CD1c-positive myeloid dendritic cell (primary cell): Measurements from ENCODE around the gene ME2.
A peak's percentile ranks its signal among the peaks of the same experiment; 100 is the strongest.
"Not testable (repeated sequence)": the region's sequence is repeated elsewhere in the genome, so short reads cannot be mapped to it uniquely, and the experiment has no call there.

Source experiments
- DNase-seq: peaks from one replicate; pipeline ENCODE4 v3.0.0-alpha.2; 2016; ENCODE audit errors: extremely low spot score

The ME2 gene

DNA sequence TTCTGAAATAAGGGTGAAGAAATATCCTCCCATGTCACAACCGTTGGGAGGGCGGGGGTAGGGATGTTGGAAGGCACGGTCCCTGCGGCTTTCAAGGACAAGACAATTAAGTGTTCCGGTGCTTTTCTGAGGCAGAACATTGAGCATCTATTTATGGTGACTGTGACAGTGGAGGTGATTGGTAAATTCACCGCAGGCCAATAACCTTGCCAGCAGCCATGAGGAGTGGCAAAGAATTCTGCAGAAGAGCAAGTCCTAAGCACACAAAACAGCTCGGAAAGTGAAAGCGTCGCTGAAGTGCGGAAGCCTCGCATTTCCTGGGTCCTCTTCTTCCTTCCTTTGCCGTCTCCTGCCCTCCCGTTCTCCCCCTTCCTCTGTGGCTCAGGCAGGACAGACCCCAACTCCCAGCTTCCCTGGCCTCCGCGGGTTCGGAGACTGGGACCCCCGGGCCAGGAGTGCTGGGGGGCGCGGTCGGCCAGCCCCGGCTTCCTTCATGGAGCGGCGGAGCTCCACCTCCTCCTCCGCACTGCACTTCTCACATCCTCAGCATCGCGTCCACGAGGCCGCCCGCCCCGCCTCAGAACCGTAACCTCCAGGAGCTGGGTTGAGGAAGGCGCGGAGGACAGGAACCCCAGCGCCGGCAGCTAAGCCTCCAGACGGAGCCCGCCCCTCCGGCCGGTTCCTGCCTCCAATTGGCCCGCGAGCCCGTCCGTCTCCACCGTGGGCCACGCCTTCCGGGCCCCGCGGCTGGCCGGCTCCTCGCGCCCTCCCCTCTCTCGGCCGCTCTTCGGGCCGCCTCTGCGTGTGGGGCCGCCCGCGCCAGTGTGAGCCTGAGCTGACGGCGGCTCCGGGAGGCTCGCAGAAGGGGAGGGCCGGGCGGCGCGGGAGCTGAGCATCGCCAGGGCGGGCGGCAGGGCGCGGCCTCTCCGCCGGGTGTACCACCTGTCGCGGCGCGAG is at the start of gene ME2:
ME2 (plus strand) TSS at position 774 of the 957 bp plus-strand sequence. CDS start 16,703 bp downstream, outside the sequence.
- DNase-seq = peak; percentile 98

- DNase-seq = no peak
Measured at GRCh38 chr18:50829644-50830043, 49.3 kb upstream of the ME2 start.

DNA sequence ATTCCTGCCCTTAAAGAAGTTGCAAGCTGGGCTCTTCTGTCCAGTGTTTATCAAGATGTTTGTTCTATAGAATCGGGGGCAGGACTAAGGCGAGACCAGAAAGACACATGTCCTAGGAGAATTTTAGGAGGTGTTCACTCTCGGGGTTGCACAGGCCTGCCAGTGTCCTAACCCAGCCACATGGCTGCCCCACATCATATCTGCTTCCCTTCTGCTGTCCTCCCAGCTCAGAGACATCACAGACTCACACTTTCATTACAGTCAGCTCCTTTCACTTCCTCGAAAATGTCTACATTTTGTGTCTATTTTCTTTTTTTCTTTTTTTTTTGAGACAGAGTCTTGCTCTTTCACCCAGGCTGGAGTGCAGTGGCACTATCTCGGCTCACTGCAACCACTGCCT is 48.4 kb upstream of the ME2 start:
- DNase-seq = peak; percentile 62

GRCh38 chr18:50832754-50833153 is 46.2 kb upstream of the ME2 start:
- no peak for DNase-seq

DNA sequence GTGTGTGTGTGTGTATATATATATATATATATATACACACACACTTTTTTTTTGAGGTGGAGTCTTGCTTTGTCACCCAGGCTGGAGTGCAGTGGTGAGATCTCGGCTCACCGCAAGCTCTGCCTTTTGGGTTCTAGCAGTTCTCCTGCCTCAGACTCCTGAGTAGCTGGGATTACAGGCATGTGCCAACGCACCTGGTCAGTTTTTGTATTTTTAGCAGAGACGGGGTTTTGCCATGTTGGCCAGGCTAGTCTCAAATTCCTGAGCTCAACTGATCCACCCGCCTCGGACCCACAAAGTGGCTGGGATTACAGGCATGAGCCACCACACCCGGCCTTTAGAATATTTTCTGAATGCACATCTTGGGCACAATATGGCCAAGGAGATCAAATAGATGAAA is 45.4 kb upstream of the ME2 start:
- not testable (repeated sequence) for DNase-seq

GRCh38 chr18:50836521-50836957 is 42.4 kb upstream of the ME2 start:
- DNase-seq = peak; percentile 66

- no peak for DNase-seq
Measured at GRCh38 chr18:50839341-50839740, 39.6 kb upstream of the ME2 start.

DNA sequence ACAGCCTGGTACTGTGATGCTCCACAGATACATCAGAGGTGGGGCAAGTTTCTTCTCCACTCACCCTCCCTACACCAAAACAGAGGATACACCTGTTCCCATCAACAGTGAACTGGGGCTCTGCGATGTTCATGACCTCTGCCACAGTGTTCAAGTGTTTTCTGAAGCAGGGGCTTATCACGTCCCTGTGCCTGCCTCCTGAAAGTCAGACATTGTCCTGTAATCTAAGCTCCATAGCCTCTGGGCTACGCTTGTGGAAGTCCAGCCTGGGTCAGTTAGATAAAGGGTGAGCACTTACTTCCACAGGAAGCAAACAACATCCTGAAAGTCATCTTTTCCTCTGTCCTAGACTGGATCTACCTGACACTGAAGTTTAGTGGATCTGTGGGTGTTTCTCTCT is 38.9 kb upstream of the ME2 start:
- no peak for DNase-seq

DNA sequence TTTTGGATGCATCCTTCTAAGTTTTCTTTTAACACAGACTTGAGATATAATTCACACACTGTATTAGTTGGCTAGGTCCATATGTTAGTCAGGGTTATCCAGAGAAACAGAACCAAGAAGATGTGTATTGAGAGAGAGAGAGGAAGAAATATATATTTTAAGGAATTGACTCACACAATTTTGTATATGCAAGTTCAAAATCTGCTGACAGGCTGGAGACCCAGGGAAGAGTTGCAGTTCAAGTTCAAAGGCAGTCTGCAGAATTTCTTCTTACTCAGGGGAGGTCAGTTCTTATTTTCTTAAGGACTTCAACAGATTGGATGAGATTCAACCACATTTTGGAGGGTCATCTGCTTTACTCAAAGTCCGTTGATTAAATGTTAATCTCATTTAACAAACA is 36.1 kb upstream of the ME2 start:
- DNase-seq = no peak

DNA sequence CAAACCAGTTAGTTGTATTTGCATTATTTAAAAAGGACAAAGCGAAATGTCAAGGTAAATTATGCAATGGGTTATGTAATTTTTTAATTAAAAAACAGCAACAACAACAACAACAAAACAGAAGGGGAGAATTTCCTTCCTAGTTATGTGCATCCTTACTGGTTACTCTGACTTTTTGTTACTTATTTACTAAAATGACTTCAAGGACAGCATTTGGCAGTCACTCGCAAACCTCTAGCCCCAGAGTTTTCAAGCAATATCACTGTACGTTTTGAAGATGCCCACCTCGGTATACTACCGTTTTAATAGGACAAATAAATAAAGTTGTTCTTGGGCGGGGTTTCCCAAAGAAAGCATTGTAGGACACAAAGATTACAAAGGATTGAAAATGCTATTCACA is 34.4 kb upstream of the ME2 start:
- DNase-seq = no peak

- no peak for DNase-seq
Measured at GRCh38 chr18:50844960-50845359, 34.0 kb upstream of the ME2 start.

DNA sequence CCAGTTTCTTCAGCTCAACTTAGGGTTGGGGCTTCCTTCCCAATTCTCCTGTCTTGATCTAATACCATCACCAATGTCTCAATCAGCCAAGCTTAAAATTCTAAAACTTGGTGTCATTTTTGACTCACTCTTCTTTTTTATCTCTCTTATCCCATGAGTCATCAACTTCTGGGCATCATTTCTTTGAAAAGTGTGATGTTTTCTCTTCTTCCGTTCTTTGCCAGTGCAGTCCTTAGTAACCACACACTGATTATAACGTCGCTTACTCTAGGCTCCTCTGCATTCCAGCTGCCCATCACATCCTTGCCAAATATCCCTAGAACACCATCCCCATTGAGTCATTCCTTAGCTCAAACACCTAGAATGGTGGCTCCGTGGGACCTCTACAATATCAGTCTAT is 31.7 kb upstream of the ME2 start:
- DNase-seq = no peak

- peak; percentile 32 for DNase-seq
Measured at GRCh38 chr18:50848061-50848551, 30.8 kb upstream of the ME2 start.

DNA sequence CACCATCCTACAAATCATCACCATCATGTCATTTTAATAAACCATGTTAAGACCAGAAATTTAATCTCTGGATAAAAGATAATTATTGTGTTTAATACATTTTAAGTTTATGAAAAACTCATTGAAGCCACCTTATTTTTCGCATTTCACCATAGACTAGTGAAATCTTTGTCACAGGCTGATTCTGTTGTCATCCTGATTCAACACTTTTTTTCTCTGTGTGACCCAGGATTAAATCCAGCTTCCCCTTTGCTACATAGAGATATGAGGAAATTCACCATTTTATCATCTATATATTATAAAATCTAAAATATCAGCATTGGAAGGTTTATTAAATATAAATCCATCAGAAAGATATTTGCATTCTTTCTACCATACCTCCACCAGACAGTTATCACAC is 29.9 kb upstream of the ME2 start:
- DNase-seq = peak; percentile 57

GRCh38 chr18:50849419-50849821 is 29.5 kb upstream of the ME2 start:
- DNase-seq = peak; percentile 56

- peak; percentile 34 for DNase-seq
Measured at GRCh38 chr18:50850307-50851065, 28.4 kb upstream of the ME2 start.

DNA sequence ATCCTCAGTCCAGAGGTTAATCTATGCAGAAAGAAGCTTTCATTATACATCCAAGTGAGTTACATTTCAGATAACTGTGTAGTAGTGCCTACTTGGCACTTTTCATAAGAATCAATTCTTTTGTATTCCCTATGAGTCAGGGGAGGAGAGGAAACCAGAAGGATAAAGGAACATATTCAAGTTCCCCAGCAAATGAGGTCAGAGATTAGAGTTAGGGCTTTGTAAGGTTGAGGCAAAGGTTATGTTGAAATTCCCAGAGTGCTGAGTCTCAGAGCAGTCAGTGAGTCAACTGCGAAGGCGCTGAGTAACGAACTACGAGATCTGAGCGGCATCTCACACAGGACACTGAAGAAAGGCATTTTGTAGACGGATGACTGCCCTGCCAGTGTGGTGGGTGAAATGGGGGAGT is 25.1 kb upstream of the ME2 start:
- DNase-seq = peak; percentile 92

- no peak for DNase-seq
Measured at GRCh38 chr18:50855976-50856757, 22.8 kb upstream of the ME2 start.

- DNase-seq = not testable (repeated sequence)
Measured at GRCh38 chr18:50857166-50857565, 21.8 kb upstream of the ME2 start.

- DNase-seq = peak; percentile 29
Measured at GRCh38 chr18:50857694-50858093, 21.2 kb upstream of the ME2 start.

DNA sequence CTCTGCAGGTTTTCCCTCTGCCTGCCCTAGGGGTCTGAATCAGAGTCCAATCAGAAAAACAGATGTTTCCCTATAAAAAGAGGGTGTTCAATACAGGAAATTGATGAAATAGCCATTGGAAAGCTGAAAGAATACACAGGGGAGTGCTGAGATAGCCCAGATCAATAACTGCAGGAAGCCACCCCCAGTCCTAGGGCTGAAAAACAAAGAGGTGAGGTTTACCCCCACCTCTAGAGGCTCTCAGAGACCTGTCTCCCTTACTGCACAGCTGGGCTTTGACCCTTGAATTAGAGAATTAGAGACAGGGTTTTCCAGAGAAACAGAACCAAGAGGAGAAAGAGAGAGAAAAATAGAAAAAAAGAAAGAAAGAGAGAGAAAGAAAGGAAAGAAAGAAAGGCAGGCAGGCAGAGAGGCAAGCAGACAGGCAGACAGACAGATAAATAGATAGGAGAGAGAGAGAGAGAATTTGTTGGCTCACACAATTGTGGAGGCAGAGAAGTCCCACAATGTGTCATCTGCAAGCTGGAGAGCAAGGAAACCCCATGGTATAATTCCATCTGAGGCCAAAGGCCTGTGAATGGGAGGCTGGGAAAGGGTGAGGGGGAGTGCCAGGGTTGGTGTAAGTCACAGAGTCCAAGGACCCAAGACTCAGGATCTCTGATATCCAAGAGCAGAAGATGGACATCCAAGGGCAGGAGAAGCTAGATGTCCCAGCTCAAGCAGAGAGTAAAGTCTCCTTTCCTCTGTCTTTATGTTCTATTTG is 18.9 kb upstream of the ME2 start:
- DNase-seq = no peak
